HS-5 (cell line): ENCODE results near the gene SNRPB.
"Not testable (repeated sequence)": the region's sequence is repeated elsewhere in the genome, so short reads cannot be mapped to it uniquely, and the experiment has no call there.

ENCODE experiments used
- DNase-seq: peaks from one replicate; pipeline ENCODE4 v3.0.0-alpha.2; 2012; ENCODE audit warnings: low read depth

Gene SNRPB

GRCh38 chr20:2470423-2471193, at the start of gene SNRPB:
Gene SNRPB (minus strand): TSS chr20:2470789. CDS start chr20:2470690, 99 bp downstream.
- DNase-seq = peak; percentile 96

GRCh38 chr20:2519115-2519809, 48.7 kb upstream of the SNRPB start:
- peak; percentile 65 for DNase-seq

DNA sequence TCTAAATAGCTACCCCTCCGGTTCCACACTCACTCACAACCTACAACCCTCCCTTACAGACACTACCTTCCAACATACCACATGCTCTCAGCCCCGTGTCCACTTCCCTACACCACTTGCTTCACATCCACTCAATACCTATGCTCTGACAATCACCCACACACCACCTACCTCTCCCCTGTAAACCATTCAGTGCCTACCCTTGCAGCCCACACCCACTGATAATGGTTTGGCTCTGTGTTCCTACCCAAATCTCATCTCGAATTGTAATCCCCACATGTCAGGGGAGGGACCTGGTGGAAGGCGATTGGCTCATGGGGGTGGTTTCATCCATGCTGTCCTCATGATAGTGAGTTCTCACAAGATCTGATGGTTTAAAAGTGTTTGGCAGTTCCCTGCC, 48.0 kb upstream of the SNRPB start:
- DNase-seq = no peak

DNA sequence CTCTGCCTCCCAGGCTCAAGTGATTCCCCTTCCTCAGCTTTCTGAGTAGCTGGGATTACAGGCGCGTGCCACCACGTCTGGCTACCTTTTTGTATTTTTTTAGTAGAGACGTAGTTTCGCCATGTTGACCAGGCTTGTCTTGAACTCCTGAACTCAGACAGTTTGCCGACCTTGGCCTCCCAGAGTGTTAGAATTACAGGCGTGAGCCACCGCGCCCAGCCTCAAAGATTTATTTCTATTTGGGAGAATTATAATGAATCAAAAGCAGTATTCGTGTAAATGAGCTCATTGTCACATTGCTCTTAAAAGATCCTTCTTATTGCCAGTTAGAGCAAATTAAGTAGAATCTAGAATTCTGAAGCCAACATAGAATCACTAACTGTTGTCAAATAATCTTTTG, 47.5 kb upstream of the SNRPB start:
- no peak for DNase-seq

DNA sequence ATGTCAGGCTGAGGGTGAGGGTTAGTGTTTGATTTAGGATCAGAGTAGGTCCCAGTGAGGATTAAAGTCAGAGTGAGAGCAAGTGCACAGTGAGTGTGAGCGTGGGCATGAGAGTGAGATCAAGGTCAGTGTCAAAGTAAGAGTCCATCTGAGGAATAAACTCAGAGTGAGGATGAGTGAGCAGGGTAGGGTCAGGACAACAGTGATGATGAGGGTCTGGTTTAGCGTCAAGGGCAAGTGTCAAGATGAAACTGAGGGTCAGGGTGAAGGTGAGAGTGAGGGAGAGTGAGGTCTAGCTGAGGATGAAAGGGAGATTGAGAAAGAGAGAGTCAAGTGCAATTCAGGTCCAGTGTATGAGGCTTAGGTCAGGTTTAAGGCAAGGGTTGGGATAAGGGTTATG, 45.8 kb upstream of the SNRPB start:
- no peak for DNase-seq

DNA sequence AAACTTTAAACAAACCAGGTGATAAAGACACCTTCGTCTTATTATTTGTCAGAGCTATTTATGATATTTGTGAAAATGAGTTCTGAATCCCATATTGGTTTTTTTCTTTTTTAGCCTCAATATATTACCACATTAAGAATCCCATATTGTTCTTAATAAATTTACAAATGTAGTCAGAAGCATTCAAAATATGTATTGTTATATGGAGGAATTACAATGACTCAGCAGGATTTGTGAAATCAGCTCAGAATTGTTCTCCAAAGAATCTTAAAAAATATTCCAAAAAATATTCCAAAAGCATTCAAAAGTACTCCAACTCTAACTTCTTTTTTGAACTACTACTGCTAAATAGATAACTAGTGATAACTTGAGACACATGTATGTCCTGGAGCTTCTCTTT, 44.6 kb upstream of the SNRPB start:
- no peak for DNase-seq

GRCh38 chr20:2509794-2510193, 39.2 kb upstream of the SNRPB start:
- no peak for DNase-seq

- no peak for DNase-seq
Measured at GRCh38 chr20:2509468-2509781, 38.8 kb upstream of the SNRPB start.

DNA sequence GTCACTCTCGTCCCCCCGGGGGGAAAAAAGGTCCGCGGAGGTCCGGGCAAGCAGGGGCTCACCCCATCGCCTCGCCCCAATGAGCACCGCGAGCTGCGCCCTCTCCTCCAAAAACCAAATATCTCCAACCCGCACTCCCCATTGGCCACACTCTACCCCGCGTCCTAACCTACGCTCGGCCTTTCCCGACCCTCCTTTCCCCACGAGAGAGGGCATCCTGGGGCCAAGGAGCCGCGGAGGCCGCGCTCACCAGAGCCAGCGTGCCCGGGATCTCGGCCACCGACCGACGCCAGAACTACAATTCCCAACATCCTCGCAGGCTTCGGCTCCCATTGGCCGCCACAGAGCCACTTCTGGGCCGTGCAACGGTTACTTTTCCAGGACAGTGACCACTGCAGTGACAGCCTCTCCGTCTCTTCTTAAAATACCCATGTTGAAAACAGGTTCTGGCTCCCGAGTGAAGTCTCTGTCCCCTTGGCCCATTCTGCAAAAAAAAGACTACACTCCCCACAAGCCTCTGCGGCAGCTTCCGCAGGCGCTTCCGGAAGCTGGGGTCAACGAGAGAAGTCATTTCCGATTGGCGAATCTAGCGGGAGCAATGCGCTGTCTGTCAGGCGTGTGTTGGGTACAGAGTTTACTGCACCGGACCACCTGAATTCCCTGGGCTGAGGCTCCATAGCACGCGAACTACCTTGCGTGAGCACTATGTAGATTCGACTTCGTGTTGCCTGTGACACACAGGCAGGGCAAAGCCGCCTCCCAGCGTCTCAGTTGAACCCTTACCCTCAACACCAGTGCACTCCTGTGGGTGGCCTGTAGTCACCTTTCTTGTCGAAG, 38.3 kb upstream of the SNRPB start, which contains the start of gene ZNF343:
ZNF343 (minus strand) TSS at position 285 of the 837 bp plus-strand sequence. CDS start 15,020 bp downstream, outside the sequence.
- peak; percentile 68 for DNase-seq

DNA sequence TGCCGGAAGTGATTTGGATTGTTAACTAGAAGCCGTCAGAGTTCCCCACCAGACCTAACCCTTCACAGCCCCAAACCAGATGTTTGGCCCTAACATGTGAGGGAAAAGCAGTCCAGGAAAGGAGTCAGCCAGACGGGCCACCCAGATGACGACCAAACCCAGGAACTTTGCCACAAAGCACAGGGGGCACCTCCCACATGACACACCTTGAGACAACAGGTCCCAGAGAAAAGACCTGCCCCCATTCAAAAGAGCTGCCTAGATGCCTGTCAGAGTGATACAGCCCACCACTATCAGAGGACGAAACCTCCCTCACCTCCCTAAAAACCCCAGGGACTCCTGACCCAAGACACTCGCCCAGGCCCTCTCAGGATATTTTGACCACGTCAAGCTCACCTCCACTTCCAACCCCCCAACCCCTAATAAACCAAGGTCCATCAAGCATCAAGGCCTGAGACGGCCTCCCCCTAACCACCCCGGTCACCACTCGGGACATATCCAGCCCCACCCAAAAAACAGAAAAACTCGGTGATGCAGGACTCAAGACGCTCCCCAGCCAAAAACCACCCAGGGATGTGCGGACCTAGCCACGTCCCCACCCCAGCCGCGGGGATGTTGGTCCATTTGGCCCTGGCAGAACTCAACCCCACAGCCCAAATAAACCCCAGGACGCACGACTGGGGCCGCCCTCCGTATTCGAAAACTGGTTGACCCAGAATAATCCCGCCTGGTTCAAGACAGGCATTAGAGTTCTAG, 37.5 kb upstream of the SNRPB start:
- DNase-seq = no peak

- no peak for DNase-seq
Measured at GRCh38 chr20:2507464-2507863, 36.9 kb upstream of the SNRPB start.

GRCh38 chr20:2506426-2506825, 35.8 kb upstream of the SNRPB start:
- not testable (repeated sequence) for DNase-seq

- not testable (repeated sequence) for DNase-seq
Measured at GRCh38 chr20:2504803-2505202, 34.2 kb upstream of the SNRPB start.

- not testable (repeated sequence) for DNase-seq
Measured at GRCh38 chr20:2502808-2503384, 32.3 kb upstream of the SNRPB start.

DNA sequence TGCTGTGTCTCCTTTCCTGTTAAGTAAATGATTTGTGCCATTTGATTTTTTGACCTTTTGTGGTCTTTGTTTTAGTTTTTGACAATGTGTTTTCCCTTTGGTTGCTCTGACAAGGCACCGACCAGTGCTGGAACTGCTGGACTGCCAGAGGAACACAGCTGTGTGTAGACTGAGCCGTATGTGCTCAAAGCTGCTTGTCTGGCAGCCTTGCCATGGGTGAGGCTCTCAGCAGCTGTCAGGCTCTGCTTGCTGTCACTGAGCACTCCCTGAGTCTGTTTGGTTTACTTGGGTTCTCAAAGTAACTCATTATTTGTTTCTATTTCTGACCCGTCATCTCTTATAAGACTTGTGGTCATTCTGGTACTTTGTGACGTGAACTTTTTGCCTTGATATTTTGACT, 15.1 kb upstream of the SNRPB start:
- DNase-seq = no peak

- DNase-seq = no peak
Measured at GRCh38 chr20:2485080-2485479, 14.5 kb upstream of the SNRPB start.

- no peak for DNase-seq
Measured at GRCh38 chr20:2483504-2483903, 12.9 kb upstream of the SNRPB start.

- no peak for DNase-seq
Measured at GRCh38 chr20:2480381-2480780, 9.8 kb upstream of the SNRPB start.

GRCh38 chr20:2476742-2477615, 6.4 kb upstream of the SNRPB start:
- no peak for DNase-seq
